Measurements from ENCODE around the gene RNU5B-1.
"Not testable (repeated sequence)": the region's sequence is repeated elsewhere in the genome, so short reads cannot be mapped to it uniquely, and the experiment has no call there.

Gene RNU5B-1

DNA sequence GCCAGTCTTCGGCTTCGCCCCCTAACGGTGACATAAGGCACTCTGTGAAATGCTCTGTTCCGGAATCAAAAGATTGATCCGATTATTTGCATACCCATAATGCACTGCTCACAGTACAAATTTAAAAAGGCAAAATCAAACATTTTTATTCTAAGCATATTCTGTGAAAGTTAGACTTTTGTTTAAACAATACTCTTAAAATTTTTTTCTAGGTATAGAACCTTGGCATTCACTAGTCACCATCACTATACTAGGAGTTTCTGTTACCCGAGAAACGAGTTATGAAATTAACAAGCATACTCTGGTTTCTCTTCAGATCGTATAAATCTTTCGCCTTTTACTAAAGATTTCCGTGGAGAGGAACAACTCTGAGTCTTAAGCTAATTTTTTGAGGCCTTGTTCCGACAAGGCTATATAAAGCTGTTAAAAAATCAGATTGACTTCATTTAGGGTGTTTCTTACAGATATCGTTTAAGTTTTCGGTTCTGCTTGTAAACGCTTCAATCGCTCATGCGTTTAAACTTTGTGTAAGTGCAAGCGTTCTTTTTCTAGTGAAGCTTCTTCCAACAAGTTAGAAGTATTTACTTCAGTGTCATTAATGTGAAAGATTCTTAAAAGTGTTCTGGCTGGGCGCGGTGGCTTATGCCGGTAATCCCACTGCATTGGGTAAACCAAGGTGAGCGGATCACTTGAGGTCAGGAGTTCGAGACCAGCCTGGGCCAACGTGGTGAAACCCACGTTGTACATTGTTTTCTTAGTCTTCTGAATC lies at the start of gene RNU5B-1:
RNU5B-1 (plus strand) TSS at position 297 of the 769 bp plus-strand sequence.
- DNase-seq (ENCODE audit: low read depth): peak; percentile 46

DNA sequence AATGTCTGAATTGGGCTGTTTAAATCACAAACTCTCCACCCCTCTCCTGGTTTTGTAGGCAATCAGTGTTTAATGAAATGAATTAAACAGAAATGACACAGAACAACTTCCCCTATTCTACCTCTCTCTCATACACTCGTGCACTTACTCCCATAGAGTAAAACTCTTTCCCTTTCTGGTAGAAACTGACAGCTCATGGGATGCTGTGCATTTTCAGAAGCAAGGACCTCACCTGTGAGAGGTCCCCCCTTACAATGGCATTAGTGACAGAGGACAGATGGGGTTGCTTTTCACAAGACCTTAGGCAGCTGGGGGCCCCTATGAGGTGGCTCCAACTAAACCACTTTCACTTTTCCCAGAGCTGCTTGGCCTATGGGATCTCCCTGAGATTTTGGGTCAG lies 49.7 kb upstream of the RNU5B-1 start:
- DNase-seq (ENCODE audit: low read depth): no peak

DNA sequence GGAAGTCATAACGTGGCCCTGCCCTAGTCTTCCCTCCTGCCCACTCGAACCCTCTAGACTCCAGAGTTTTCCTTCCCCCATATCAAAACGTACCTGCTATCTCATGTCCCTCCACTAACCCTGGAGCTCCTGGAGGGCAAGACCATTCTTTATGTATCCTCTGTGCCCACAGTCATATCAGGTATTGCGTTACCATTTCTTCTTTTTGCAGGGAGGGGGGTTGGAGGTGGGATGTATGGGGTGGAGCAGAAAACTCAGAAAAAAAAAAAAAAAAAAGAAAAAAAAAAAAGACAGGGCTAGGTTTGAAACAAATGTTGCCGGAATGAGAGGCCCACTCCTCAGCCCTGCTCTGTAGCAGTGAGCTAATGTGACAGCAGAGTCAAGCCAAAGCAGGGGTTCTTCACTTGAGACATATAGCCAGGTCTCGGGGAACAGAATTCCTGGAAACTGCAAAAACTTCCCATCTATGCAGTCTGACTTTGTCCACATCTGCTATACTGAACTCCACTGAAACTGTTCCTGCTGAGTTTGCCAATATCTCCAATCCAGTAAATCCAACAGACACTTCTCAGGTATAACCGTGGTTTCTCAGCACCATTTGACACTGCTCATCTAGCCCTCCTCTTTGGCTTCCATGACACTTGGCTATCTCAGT lies 48.9 kb upstream of the RNU5B-1 start:
- DNase-seq (ENCODE audit: low read depth): no peak

DNA sequence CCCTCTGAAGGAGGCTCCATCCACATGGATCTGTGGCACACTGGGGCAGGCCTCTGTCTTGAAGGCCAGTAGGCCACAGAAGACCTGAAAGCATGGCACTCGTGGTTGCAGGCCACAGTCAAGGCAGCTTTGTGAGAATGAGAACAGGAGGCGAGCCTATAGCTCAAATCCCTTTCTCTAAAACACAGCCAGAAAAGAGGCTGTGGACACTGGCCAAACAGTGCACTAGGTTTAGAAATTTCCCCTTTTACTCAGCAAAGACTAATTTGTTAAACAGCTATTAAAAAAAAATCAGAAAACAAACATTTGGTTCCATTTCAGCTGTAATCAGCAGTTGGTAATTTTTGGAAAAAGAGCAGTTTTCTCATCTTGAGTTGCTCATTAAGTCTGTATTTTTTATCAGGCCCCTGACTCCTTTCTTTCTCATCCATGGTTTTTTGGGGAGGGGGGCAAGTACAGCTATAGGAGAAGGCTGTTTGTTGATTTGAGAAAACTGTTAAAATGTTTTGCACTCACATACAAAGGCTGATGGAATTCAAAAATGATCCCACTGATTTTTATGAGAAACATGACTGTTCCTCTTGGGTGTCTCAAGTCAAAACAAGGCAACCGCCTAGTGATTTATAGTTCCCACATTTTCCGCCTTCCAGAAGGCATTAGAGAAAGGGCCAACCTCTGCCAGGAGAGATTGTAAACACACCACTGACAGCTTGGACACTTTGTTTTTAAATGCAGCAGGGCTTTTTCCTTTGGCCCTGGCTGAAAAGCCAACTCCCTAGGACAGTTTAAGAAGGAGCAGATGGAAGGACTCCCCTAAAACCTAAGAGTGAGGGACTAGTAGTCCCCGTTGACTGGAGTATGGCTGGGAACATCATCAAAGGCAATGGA lies 45.9 kb upstream of the RNU5B-1 start:
- DNase-seq (ENCODE audit: low read depth): no peak

DNA sequence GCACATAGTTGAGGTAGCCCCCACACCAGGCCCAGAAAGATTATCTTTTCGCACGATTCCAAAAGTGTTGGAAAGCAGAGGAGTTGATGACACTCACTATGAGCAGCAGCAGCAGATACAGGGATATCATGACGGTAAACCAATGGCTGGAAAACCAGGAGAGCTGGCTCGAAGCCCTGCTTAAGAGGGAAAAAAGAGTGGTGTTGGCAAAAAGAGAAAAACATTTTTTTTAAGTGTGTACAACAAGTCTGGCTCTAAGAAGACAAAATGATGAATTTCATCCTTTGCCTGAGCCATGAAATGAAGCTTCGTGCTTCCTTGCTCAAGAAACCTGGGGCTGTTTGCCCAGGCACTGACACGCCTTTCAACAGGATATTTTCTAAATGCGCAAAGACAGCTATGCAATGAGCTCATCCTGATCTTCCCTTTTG lies 45.1 kb upstream of the RNU5B-1 start:
- DNase-seq (ENCODE audit: low read depth): no peak

DNA sequence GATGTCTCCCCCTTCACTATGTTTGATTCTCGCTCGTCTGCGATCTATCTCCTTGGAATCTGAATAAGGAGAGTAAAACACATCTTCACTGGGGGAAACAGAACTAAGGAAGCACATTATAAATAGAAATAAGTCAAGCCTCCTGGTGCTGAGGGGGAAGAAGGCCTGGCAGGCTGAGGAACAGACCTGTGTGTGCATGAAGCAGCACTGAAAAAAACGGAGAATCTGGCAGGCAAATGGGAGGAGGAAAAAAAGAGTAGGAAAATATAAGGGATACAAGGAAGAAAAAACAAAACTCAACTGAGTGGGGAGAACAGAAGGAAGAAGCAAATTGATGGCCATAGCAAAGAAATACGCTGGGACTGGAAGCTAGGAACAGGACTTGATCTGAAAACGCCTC lies 43.5 kb upstream of the RNU5B-1 start:
- DNase-seq (ENCODE audit: low read depth): no peak

DNA sequence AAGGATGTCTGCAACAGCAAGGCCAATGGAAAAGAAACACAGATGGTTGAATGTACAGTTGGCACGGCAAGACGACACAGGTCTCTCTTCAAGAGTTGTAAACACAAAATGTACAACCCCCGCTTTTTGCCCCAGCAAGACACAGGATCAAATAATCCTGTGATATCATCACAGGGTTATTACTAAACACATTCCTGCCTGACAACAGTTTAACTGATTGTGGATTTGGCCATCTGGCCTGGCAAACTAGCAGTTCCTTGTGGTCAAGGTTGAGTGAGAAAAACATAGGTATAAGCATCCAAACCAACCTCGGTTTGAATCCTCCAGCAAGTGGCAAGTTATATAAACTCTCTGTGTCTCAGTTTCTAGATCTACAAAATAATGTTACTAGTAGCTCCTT lies 41.2 kb upstream of the RNU5B-1 start:
- DNase-seq (ENCODE audit: low read depth): no peak

DNA sequence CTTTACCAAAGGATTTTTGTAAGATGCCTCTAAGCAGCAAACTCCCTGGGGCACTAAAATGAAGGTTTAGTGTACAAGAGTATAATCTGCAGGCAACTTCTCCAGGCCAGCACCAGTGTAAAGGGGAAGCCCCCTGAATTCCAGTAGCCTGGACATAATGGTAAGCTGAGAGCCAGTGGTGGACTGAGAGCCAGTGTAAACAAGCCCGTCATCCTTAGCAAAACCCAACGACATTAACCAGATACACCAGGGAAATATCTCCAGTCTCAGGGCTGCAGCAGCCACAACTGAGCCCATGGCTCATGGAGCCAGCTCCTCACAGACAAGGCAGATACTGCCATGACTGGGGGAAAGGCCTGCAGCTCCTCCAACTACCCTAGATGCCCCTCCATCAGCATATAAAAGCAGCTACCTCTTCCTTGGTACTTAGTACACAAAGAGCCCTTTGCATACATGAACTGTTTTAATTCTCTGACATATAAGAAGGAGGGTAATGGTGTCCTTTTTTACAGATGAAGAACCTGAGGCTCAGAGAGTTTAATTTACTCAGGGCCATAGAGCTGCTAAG lies 39.5 kb upstream of the RNU5B-1 start:
- no peak for DNase-seq (ENCODE audit: low read depth)

DNA sequence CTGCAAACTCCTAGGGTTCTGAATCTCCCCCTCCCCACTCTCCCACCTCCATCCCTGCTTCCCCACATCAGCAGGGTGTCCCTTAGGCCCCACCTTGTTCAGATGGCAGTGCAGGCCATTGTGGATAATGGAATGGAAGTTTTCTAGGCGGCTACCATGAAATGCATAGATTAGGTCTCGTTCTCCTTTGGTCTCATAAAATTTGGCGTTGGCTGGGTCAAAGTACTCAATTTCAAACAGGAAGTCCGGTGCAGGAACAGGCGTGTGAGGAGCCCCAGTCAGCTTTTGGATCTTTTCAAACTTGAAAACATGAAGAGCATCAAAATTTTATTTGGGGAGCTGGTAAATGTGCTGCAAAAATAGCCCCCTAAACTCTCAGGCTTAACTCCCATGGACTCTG lies 38.0 kb upstream of the RNU5B-1 start:
- DNase-seq (ENCODE audit: low read depth): no peak

DNA sequence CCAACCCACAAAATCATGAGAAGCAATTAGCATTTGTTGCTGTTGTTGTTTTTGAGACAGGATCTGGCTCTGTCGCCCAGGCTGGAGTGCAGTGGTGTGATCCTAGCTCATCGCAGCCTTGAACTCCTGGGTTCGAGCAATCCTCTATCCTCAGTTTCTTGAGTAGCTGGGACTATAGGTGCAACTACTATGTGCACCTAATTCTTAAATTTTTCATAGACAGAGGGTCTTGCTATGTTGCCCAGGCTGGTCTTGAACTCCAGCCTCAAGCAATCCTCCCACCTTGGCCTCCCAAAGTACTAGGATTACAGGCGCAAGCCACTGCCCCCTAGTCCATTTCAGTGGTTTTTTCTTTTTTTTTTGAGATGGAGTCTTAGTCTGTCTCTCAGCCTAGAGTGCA lies 36.1 kb upstream of the RNU5B-1 start:
- DNase-seq (ENCODE audit: low read depth): no peak

DNA sequence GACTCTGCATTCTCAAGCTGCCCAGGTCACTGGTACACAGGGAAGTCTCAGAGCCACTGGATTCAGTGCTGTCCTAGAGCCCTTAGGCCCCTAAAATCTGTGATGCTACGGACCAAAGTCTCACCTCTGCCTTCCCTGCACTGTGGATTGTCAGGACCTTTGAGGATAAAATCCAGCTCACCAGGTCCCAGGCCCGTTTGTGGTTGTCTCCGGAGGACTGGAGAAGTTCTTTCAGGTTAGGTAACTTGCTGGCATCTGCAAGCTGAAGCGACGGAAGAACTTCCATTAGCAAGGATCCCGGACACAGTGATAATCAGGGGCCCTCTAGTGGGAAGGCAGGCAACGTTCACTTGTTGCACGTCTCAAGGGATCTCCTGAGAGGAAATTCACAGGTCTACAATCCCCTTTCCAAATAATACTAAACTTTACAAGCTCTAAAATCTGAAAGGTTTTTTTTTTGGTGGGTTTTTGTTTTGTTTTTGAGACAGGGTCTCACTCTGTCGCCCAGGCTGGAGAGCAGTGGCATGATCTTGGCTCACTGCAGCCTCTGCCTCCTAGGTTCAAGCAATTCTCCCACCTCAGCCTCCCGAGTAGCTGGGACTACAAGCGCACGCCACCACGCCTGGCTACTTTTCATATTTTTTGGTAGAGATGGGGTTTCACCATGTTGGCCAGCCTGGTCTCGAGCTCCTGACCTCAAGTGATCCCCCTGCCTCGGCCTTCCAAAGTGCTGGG lies 33.5 kb upstream of the RNU5B-1 start:
- not testable (repeated sequence) for DNase-seq (ENCODE audit: low read depth)

DNA sequence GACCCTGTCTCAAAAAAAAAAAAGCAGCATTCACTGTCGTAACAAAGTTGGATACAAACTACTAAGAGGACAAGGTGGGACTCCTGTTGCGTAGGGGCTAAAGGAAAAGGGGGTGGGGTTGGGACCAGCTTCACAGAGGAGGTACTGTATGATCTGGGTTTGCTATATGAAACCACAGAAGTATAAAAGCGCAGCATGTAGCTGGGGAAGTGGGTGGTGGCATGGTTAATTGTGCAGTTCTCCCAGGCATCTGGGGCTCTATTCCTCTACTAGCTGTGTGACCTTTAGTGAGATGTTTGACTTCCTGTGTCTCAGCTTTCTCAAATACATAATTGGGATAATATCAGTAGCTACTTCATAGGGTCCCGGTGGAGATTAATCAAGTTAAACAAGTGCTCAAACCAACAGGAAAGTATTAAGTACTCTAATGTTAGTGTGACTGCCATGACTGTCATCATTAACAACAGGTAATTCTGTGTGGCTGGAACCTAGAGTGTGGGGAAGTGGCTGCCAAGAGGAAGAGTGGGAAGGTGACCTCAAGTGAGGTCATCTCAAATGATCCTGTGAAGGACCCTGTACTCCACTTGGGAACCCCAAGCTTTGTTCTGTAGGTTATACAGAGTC lies 29.3 kb upstream of the RNU5B-1 start:
- no peak for DNase-seq (ENCODE audit: low read depth)

DNA sequence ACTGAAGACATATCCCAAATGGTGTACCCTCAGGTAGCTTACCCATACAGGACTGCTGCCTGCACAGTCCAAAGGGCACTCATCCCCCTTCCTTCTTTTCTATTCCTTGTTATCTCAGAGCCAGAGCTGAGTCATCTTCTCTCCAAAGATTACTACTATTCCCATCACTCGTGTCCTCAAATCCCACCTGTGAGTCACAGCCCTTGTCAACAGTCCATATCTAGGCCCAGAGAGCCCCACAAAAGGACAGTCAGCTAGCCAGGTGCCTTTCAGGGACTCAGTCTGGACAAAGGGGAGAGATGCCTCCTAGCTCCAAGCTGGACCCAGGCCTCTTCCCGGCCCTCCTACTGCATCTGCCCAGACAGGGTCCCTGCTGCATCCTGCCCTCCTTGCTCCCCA lies 28.8 kb upstream of the RNU5B-1 start:
- DNase-seq (ENCODE audit: low read depth): no peak

DNA sequence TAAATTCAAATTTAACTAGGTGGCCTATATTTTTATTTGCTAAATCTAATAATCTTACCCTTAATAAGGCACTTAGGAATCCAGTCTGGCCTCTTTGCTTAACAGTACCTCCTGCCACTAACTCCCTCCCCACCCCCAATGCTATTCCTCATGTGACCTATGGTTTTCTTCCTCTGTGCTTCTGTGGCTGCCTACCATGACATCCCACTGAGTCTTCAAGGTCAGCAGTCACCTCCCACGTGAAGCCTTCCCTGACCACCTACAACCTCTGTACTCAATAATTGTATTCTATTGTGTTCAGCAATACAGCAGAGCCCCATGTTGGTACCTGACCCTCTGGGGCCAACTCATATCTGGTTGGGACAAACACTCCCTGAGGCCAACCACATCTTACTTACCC lies 27.5 kb upstream of the RNU5B-1 start:
- DNase-seq (ENCODE audit: low read depth): no peak

DNA sequence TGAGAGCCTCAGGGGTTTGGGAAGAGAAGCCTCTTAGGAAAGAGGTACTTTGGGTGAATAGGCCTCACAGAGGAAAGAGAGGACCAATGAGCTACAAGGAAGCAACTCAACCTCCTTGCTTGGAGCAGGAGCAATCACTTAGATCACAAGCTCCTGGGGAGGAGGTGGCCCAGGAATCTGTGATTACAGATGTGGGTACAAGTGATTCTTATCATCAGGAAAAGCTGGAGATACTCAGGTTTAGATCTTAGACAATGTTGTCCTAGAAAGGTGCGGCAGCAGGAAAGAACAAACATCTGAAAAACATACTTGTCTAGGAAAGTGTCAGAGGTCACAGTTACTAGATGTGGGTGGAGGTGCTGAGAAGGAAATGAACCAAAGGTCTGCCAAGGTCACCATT lies 26.0 kb upstream of the RNU5B-1 start:
- DNase-seq (ENCODE audit: low read depth): no peak

DNA sequence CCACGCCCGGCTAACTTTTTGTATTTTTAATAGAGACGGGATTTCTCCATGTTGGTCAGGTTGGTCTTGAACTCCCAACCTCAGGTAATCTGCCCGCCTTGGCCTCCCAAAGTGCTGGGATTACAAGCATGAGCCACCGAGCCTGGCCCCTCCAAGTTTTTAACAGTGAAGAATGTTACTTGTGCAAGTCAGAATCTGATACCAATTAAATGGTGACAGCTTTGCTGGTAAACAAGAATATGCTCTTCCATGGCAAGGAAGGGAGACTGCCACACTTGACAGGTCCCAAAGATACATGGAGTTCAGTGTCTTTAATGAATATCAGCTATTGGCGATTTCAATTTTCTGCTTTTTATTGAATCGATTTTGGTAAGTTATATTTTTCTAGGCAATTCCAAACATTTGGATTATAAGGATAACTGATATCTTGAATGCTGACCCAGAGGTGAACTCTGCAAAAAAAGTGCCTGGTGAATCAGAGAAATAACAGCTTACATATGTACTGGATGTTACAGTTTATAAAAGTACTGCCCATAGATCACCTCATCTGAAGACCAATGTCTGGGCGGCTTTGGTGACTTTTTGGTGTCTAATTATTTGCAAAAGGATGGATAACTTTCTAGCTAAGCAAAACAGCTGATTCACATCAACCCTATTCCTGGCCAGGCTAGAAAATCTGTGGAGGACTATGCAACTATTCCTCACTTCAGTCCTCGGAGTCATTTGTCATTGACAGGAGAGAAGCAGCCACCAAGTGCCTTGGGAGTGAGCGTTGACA lies 19.0 kb upstream of the RNU5B-1 start:
- DNase-seq (ENCODE audit: low read depth): no peak

DNA sequence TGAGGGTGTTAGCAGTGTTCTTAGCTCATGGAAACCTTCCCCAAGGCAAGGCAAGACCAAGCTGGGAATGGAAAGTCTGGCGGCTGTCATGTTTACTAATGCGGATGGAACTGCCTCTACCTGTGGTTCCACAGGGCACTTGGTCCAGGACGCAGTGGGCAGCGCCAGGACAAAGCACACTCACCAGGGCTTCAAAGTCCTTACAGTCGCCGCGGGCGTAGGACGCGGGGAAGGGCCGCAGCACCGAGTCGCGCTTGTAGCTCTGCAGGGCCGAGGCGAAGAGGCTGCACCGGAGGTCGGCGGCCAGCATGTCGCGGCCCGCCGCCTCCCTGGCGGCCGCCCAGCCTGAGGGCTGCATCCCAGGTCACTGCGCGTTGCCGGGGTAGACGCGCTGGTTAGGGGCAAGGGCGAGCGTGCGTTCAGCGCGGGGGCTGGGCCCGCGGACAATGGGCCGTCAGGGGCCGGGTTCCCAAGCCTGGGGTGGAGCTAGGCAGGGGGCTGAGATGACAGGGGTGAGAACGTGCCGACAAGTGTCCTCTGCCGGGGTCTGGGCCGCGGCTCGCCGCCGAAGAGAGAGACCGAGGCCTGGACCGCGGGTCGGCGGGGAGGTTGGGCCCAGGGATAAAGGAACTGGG lies 18.3 kb upstream of the RNU5B-1 start:
- DNase-seq (ENCODE audit: low read depth): no peak

DNA sequence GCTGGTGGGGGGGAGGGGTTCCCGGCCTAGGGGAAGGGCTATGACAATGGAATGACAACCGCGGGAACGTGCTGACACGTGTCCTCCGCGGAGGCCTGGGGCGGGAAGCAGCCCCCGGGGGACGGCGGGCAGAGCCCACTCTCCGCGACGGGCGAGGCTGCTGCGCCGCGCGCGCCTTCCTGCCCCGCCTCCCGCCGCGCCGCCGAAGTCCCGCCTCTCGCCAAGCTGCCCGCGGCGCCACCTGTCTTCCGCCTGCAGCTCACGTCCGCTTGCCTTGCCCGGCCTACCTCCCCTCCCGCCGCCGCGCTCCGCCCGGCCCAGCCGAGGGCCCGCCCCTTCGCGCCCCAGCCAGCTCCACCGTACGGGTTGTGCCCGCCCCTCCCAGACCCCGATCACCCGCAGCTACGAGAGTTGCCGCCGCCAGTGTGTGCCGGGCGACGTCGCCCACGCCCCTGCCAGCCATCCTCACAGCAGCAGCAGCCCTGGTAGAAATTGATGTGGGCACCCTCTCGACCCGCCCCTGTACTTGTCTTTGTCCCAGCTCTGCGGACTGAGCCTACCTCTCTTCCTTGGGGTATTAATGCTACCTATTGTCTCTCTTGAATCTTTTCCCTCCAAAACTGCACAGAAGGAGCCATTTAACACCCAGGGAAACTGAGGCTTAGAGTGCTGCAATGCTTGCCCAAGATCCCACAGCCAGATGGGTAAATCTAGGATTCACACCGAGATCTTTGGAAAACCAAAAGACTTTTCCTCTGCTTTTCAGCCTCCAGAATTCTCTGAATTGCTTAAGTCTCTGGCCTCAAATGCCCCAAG lies 17.6 kb upstream of the RNU5B-1 start, which contains the start of gene PARP16:
PARP16 (minus strand) TSS at position 180 of the 816 bp plus-strand sequence. CDS start 457 bp downstream, outside the sequence.
- peak; percentile 90 for DNase-seq (ENCODE audit: low read depth)

DNA sequence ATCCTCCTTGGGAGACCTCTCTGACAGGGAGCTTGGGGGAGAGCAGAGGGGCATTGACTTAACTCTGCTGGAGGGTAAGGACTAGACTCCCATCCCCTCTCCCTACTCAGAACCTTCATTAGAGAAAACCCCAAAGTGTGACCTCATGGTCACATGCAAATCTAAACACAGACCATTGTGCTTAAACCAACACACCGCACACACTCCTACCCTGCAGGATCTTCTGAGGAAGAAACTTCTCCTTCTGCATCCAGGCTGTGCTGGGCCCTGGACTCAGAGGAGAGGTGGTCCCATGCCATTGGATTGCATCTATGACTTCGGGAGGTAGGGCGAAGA lies 17.0 kb upstream of the RNU5B-1 start:
- no peak for DNase-seq (ENCODE audit: low read depth)

Measured in stimulated activated CD8-positive, alpha-beta memory T cell treated with anti-CD3 and anti-CD28 coated beads, Interleukin-12 subunit alpha, Interleukin-12 subunit beta, amount 100 ng/mL, for 4 hours (primary cell).